Fibroblast of pulmonary artery (primary cell): Measurements from ENCODE around the gene VASN.
A peak's percentile ranks its signal among the peaks of the same experiment; 100 is the strongest.

ENCODE experiments used
- DNase-seq: peaks from one replicate; pipeline ENCODE4 v3.0.0-alpha.2; 2010; ENCODE audit warnings: low read depth
- H3K4me3 ChIP-seq: replicated peaks from 2 replicates; pipeline ENCODE4 v1.5.1; 2011; ENCODE audit warnings: low read depth, mild to moderate bottlenecking, control low read depth, low read length, moderate library complexity
- TF ChIP-seq, protein P1 (sequence below): IDR thresholded peaks from 2 replicates; pipeline ENCODE4 v1.5.1; 2011; ENCODE audit warnings: mild to moderate bottlenecking, control low read depth, low read length, inconsistent platforms; ENCODE audit errors: missing control alignments

Gene VASN

GRCh38 chr16:4409081-4409932, 37.7 kb downstream of the VASN start:
- TF ChIP-seq, protein P1, sequence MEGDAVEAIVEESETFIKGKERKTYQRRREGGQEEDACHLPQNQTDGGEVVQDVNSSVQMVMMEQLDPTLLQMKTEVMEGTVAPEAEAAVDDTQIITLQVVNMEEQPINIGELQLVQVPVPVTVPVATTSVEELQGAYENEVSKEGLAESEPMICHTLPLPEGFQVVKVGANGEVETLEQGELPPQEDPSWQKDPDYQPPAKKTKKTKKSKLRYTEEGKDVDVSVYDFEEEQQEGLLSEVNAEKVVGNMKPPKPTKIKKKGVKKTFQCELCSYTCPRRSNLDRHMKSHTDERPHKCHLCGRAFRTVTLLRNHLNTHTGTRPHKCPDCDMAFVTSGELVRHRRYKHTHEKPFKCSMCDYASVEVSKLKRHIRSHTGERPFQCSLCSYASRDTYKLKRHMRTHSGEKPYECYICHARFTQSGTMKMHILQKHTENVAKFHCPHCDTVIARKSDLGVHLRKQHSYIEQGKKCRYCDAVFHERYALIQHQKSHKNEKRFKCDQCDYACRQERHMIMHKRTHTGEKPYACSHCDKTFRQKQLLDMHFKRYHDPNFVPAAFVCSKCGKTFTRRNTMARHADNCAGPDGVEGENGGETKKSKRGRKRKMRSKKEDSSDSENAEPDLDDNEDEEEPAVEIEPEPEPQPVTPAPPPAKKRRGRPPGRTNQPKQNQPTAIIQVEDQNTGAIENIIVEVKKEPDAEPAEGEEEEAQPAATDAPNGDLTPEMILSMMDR, result no peak
- no peak overlapping the region for H3K4me3 ChIP-seq
- no peak for DNase-seq

GRCh38 chr16:4410335-4411075, 38.9 kb downstream of the VASN start:
- no peak overlapping the region for H3K4me3 ChIP-seq
- TF ChIP-seq, protein P1, result no peak
- peak; percentile 91 for DNase-seq

GRCh38 chr16:4411684-4412083, 40.0 kb downstream of the VASN start:
- no peak overlapping the region for H3K4me3 ChIP-seq
- TF ChIP-seq, protein P1, result no peak
- DNase-seq, result no peak

GRCh38 chr16:4412159-4412558, 40.5 kb downstream of the VASN start:
- H3K4me3 ChIP-seq, result no peak overlapping the region
- TF ChIP-seq, protein P1, result no peak
- DNase-seq, result no peak

DNA sequence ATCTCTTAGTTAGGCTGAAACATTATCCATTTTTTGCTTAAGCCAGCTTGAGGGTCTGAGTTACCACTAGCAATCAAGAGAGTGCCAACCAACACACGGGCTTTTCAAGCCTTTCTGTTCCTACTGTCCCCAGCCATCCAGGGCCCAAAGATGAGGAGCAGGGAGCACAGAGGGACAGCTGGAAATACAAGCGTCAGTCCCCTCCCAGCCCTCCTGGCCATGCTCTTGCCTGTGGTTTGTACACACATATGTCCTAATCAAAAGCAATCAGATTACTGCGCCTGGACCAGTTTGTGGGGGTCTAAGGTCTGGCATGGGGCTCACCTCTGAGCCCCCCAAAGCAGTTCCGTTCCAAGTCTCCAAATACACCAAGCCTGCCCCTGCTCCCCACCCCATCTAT, 41.2 kb downstream of the VASN start:
- no peak overlapping the region for H3K4me3 ChIP-seq
- TF ChIP-seq, protein P1, result no peak
- no peak for DNase-seq

DNA sequence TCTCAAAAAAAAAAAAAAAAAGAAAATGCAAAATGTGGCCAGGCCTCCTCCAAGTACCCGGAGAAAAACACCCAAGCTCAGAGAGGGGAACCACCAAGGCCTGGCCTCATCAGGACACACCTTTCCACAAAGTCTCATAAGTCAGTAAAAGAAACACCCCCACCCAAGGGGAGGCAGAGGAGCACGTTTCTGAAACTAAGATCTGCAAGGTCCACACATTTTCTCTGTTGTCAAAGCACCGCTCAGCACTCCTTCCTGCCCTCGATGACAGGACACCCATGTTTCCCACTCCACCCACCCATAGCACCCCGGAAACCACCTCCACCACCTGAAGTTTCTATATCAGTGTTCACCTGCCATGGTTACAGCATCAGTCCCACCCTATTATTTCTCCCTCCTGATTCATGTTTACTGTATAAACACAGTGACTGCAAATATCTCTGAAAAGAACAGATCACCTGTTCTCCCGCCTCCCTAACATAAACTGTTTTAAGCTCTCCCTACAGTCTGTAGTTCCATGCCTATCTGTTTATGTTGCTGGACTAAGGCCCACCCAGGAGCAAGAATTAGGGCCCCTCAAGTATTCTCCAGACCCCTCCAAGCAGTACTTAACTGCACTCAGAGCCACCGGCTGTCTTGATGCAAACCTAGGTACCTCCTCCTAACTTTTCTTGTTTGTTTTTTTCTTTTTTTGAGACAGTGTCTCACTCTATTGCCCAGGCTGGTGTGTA, 42.7 kb downstream of the VASN start:
- DNase-seq, result no peak
- TF ChIP-seq, protein P1, result no peak
- H3K4me3 ChIP-seq, result no peak overlapping the region
